Measurements from ENCODE around the gene DOHH.
"Not testable (repeated sequence)": the region's sequence is repeated elsewhere in the genome, so short reads cannot be mapped to it uniquely, and the experiment has no call there.

The DOHH gene

DNA sequence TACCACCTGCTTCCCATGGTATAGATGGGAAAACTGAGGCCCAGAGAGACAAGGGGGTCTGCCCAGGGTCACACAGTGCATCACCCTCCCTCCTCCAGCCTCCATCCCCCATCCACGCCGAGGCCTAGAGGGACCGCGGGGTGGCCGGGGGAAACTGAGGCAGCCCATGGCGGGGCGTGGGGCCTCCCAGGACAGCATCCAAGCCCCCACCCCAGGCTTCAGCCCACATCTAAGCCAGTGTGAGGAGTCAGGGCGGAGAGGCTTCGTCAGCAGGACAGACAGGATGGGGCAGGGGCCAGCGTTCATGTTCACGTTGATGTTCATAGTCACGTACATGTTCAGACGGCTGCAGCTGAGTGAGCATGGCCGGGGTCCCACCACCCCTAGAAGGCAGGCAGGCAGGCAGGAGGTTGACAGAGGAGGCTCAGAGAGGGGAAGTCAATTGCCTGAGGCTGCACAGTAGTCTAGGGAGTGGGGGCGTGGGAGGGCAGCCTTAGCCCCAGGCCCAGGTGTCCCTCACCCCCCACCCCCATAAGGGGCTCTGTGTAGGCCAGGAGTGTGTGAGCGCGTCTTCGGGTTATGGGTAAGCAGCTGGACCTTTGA is 43.4 kb downstream of the DOHH start:
- DNase-seq: no peak

DNA sequence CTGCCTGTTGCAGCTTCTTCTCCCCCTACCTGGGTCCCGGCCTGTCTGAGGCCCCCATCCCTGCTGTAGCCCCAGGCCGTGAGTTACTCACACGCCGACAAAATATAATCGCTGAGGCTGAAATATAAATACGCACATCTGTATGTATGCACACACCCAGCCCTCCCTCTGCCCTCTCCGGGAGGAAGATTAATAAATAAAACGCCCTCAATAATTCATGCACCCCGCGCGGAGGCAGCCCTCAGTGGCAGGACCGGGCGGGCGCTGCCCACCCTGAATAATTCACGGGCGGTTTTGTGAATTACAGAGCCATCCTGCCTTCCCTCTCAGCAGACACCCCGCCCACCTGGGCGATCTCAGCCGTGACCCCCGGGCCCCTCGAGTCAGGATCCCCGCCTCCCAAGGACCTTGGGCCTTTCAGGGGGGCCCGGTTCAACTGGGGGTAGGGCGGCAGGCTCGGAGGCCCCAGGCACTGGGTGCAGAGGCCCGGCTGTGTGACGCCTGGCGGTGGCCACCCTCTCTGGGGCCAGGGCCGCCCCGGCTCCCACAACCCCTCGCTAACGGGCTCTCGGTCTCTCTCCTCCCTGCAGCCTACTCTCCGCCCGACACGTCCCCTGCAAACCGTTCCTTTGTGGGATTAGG is 44.4 kb downstream of the DOHH start:
- DNase-seq: no peak

DNA sequence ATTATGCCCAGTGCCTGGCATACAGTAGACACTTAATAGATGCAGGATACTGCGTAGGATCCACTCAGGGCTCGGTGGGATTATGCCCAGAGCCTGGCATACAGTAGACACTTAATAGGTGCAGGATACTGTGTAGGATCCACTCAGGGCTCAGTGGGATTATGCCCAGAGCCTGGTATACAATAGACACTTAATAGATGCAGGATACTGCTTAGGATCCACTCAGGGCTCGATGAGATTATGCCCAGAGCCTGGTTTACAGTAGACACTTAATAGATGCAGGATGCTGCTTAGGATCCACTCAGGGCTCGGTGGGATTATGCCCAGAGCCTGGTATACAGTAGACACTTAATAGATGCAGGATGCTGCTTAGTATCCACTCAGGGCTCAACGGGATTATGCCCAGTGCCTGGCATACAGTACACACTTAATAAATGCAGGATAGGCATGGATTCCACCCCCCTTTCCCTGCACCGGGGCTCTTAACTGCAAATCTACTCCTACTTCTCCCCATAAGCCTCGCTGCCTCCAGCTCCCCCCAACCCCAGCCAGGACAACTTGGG is 45.0 kb downstream of the DOHH start:
- DNase-seq: no peak

DNA sequence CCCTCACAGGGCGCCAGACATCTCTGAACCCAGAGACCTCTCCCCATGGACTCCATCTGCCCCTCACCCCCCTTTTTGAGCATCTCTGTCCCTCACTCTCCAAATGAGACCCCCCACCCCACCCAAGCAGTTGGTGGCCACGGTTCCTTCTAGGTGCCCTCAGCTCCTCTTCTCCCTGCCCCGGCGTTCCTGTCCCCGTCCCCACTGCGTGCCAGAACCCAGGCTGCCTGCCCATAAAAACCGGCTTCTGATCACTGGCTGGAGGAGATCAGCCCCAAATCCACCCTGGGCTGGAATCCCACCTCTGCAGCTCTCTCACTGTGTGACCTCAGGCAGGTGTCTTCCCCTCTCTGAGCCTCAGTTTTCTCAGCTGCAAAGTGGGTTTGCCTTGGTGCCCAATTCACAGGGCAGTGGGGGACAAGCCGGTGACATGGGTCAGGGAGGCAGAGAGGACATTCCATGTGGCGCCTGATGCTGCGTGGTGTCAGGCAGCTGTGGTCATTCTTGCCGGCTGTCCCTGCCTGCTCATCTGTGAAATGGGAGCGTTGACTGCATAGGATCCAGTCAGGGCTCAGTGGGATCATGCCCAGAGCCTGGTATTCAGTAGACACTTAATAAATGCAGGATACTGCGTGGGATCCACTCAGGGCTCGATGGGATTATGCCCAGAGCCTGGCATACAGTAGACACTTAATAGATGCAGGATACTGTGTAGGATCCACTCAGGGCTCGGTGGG is 45.6 kb downstream of the DOHH start:
- DNase-seq: no peak

DNA sequence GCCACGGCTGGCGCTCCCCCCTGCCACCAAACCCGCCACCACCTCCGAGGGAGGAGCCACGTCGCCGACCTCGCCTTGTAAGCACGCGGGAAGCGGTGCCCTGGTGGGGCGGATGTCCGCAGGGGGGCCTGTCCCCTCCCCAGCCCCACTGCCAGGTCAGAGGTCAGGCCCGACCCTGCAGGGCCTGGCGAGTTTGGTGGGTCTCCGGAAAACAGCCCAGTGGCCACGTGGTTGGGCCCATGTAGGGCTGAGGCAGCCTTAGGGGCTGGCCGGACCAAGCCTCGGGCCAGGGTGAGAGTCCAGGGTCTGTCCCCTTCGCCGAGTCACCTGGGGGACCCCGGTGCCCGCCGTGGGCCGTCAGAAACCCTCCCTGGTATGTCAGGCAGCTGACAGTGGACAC is 46.6 kb downstream of the DOHH start:
- DNase-seq: no peak

DNA sequence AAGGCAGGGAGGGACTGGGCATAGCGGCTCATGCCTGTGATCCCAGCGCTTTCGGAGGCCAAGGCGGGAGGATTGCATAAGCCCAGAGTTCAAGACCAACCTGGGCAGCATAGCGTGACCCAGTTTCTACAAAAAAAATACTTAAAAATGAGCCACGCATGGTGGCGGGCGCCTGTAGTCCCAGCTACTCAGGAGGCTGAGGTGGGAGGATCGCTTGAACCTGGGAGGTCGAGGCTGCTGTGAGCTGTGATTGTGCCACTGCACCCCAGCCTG is 47.6 kb downstream of the DOHH start:
- DNase-seq: not testable (repeated sequence)

DNA sequence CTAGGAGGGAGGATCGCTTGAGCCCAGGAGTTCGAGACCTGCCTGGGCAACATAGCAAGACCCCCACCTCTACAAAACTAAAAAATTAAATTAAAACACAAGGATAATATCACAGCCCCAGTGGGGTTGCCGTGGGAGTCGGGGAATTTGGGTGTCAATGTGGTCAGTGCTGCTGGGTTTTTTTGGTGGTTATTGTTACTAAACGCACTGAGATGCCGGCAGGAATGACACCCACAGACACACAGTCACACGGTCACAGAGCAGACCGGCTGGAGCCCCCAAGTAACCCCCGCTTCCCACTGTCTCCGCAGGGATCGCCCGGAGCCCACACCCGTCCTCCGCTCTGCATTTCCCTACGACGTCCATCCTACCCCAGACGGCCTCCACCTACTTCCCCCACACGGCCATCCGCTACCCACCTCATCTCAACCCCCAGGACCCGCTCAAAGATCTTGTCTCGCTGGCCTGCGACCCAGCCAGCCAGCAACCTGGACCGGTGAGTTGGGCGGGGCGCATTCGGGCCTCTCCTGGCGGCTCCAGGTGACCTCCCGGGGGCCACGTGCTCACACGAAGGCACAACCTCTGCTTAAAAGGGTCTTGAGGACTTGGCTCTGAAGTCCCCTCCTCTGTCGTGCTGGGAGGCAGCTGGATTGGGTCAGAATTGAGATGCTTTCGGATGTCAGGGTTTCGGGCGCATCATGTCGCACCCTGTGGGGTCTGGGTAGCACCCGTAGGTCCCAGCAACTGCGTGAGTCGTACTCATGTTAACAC is 48.1 kb downstream of the DOHH start:
- DNase-seq: no peak

DNA sequence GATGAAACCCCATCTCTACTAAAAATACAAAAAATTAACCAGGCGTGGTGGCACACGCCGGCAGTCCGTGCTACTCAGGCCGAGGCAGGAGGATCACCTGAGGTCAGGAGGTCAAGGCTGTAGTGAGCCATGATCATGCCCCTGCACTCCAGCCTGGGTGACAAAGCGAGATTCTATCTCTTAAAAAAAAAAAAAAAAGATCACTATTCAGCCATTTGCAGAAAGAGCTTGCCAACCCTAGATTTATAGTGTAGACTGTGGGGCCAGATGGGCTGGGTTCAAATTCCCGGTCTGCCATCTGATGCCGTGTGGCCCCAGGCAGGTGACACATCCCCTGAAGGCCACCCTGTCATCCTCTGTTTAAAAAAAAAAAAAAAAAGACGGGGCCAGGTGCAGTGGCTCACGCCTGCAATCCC is 49.0 kb downstream of the DOHH start:
- no peak for DNase-seq

DNA sequence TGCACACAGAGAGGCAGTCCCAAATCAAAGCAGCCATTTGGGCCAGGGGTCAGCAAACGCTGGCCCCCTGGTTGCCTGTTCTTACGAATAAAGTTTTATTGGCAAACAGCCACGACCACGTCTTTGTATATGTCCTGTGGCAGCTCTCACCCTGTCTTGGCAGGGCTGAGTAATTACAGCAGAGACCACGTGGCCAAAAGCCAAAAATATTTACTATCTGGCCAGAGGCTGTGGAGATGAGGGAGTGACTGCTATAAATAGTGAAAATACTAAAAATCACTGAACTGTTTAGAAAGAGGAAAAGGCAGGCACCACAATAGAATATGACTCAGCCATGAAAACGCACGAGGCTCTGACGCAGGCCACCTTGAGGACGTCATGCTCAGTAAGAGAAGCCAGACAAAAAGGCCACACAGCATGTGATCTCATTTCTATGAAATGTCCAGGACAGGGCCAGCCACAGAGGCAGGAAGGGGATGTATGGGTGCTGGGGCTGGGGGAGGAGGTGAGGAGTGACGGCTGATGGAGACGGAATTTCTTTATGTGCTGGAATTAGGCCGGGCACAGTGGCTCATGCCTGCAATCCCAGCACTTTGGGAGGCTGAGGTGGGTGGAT is 49.6 kb downstream of the DOHH start:
- DNase-seq: no peak

DNA sequence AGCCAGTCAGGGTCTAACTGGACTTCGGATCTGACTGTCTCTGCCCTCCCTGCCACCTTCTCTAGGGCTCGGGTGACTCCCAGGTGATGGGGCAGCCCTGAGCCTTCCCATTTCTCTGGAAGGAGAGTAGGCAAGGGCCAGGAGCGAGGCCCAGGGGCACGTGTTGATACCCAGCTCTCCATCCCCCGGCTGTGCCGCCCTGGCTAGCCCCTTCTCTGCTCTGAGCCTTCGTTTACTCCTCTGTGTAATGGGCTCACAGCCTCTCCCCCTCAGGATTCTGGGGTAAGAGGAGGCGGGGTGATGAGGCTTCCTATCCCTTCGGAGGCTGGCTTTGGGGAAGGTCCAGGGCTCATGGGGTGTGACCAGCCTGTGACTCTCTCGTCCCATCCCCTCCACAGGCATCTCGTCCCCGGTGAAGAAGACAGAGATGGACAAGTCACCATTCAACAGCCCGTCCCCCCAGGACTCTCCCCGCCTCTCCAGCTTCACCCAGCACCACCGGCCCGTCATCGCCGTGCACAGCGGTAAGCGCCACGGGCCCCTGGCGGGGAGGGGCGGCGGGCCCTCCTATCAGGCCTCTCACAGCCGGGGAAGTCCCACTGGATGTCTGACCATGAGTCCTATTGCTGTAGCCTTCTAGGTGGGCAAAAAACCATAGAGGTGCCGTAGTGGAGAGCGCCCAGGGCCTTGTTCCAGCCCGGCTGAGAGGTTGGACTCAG is 51.7 kb downstream of the DOHH start:
- no peak for DNase-seq

DNA sequence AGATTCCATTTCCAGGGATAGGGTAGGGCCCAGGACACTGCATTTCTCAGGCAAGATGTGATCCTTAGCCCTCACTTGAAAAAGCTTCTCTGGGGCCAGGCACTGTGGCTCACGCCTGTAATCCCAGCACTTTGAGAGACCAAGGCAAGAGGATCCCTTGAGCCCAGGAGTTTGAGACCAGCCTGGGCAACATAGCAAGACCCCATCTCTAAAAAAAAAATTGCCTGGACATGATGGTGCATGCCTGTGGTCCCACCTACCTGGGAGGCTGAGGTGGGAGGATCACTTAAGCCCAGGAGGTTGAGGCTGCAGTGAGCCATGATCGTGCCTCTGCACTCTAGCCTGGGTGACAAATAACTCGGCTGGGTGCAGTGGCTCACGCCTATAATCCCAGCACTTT is 53.8 kb downstream of the DOHH start:
- not testable (repeated sequence) for DNase-seq

DNA sequence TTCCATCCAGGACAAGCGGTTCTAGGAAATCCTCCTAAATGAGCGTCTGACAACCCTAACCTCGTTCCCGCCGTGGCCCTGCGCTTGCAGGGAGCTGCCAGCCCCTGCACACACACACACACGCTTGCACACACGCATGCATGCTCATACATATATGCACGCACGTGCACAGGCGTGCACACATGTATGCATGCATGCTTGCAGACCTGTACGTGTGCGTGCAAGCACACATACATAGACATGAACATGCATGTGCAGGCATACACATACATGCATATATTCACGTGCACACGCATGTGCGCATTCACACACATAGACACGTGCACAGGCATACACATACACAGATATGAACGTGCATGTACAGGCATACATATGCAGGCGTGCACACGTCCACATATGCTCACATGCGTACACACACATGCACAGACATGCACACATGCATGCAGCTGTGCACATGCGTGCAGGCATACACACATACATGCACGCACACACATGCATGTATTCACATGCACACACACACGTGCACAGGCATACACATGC is 55.7 kb downstream of the DOHH start:
- no peak for DNase-seq

DNA sequence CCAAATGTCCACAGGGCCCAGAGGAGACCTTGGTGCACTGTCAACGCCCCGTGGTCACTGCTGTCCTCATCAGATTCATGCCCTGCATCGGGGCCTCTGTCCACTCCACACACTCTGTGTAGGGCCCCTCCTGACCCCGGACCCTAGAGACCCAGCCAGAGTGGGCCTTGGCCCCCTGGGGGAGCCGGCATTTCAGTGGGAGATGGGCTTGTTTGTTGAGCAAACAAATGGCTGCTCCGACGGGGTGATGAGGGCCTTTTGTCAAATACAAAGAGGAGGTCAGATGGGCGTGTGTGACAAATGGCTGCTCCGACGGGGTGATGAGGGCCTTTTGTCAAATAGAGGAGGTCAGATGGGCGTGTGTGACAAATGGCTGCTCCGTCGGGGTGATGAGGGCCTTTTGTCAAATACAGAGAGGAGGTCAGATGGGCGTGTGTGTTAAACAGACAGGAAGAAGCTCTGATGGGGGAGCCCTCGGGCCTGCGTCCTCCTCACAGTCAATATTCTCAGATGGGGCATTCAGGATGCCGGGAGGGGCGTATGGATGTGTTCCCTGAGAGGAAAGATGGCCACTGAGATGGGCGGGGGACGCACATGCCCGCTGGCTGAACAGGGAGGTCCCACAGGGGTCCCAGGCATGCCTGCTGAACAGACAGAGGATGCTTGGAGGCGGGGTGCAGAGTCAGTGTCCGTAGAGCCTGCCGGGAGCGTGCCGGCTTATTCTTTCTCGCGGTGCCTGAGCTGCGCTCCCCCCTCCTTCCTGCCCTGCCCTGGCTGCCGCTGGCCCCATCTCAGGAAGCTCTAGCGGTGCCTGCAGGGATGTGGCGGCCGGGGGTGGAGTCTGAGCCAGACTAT is 56.4 kb downstream of the DOHH start:
- no peak for DNase-seq

DNA sequence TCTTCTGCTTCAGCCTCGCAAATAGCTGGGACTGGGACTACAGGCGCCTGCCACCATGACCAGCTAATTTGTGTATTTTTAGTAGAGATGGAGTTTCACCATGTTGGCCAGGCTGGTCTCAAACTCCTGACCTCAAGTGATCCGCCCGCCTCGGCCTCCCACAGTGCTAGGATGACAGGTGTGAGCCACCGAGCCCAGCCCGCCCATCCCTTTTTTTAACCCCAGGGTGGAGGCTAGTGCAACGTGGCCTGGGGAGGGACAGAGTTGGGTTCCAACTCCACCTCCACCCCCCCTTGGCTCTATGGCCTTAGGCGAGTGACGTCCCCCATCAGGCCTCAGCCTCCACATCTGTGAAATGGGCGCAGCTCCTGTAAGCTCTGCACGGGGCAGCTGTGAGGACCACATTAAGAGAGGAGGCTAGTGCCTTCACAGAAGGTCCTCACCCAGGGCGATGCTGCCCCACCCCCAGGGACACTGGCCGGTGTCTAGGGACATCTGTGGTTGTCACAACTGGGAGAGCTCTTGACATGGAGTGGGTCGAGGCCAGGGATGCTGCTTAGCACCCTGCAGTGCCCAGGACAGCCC is 57.9 kb downstream of the DOHH start:
- no peak for DNase-seq

DNA sequence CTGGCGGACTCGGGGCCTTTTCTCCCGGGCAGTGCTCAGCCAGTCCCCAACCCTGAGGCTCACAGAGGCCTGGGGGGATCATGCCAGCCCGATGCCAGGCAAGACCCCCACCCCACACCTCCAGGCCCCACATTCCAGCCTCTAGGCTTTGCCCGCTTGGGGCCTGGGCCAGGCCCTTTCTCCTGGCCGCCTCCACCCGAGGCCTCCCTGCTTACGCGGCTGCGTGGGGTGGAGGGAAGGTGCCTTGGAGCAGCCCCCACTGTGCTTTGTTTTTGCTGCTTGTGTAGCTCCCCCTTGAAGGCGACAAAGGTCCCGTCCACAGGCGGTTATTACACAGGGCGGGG is 58.5 kb downstream of the DOHH start:
- no peak for DNase-seq

DNA sequence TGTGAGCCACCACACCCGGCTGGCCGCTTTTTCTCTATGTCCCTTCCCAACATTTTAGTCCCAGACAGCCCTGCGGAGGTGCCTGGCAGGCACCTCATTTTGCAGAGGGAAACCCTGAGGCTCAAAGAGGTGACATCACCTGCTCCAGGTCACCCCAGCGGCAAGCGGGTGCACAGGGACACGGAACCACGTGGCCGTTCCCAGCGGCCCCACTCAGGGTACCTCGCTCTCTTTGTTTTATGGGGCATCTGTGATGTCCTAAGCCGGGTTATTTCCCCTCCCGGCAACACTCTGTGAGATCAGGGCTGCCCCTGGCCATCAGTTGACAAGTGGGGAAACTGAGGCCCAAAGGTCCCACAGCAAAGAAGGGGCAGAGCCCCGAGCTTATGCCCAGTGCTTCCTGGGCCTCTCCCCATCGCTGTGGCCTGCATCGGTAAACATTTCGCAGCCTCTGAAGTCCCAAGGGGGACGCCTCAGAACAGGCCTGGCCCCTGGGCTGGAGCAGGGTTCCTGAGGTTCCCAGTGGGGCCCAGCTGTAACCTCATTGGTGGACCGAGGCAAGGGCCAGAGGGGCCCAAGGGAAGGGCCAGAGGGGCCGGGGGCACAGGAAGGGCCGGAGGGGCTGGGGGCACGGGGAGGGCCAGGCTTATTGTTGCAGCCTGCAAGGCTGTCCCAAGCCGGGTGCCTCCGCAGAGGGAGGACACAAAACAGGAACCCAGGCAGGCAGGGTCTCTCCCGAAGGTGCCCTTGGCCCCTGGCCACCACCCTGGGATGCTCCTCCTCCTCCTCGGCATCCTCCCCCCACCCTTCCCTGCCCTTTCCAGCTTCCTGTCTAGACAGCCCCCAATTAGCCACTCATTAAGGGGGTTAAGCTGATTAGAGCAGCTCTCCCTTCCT is 59.1 kb downstream of the DOHH start:
- DNase-seq: no peak

All from DMS 273 treated with DMSO at 0.1 percent for 48 hours (cell line).